ENCODE results near the gene LRTM2. TPM values are rescaled to one million over a fixed set of nuclear protein-coding genes. Genes with fewer than 3 reads are reported as not detected.

Gene LRTM2
- polyA plus RNA-seq, 1 donor (not counting 4 experiments of a cell fraction or from before 2014, with no cell fraction given) = not detected

DNA sequence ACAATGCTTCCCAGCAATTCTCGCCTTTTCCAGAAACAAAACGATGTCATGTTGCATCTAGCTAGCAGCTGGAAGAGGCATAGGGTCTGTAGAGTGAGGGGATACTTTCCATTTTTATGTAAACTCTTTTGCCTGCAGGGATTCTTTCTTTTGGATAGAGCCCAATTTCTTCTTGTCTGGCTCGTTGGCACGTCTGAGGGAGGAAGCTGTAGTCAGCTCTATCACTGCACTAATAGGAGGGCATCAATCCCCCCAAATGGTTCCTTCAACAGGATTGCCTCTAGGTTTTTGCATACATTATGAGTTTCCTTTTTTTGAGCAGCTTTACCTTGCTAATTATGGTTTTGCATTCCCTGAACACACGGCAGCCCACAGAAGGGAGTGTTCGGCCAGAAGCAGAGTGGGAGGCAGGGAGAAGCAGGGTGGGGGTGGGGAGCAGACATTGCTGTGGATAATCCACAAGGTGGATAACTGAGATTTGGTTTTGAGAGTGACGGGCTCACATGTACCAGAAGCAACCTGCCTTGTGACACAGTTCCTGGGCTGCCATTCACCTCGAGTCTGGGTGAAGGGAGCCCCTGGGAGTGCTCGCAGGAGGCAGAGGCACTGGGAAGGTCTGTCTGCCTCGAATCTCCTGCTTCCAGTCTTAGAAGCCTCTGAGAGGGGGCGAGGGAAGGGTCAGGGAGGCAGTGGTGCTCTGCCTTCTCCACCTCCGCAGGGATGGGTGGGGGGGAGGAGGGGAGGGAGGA, 24.5 kb downstream of the LRTM2 start:
- H3K9me1 ChIP-seq (ENCODE audit: control insufficient read depth, extremely low read depth, insufficient read depth, low read length) = no peaks in the 10 kb centered on the region
- H3K27ac ChIP-seq (ENCODE audit: control insufficient read depth, insufficient read depth, low read length) = no peak overlapping the region
- H3K36me3 ChIP-seq (ENCODE audit: control insufficient read depth in 2 of 2, extremely low read depth in 1 of 2, insufficient read depth in 2 of 2, low read length in 2 of 2) = no peaks in the 10 kb centered on the region
- FAIRE-seq = no peak
- dilution Hi-C loops (cut with MboI; ENCODE audit: extremely low pct_ligation_motif_present, low sequenced_read_pairs) = no loop called here
- no peak overlapping the region for H2AFZ ChIP-seq (ENCODE audit: control insufficient read depth, low read length)
- no peak for TF ChIP-seq EZH2 (IDR thresholded peaks at IDR 0.05; ENCODE audit: low read length)
- TF ChIP-seq, protein P1, sequence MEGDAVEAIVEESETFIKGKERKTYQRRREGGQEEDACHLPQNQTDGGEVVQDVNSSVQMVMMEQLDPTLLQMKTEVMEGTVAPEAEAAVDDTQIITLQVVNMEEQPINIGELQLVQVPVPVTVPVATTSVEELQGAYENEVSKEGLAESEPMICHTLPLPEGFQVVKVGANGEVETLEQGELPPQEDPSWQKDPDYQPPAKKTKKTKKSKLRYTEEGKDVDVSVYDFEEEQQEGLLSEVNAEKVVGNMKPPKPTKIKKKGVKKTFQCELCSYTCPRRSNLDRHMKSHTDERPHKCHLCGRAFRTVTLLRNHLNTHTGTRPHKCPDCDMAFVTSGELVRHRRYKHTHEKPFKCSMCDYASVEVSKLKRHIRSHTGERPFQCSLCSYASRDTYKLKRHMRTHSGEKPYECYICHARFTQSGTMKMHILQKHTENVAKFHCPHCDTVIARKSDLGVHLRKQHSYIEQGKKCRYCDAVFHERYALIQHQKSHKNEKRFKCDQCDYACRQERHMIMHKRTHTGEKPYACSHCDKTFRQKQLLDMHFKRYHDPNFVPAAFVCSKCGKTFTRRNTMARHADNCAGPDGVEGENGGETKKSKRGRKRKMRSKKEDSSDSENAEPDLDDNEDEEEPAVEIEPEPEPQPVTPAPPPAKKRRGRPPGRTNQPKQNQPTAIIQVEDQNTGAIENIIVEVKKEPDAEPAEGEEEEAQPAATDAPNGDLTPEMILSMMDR (optimal IDR thresholded peaks at IDR 0.05 in 1 of 3, IDR thresholded peaks at IDR 0.05 in 1 of 3, conservative IDR thresholded peaks at IDR 0.05 in 1 of 3; ENCODE audit: extremely low read depth in 1 of 3, insufficient read depth in 2 of 3, low read length in 3 of 3) = no peak
- H4K20me1 ChIP-seq (ENCODE audit: control insufficient read depth, extremely low read depth, insufficient read depth, low read length) = no peaks in the 10 kb centered on the region
- no peaks in the 10 kb centered on the region for H3K9me3 ChIP-seq (ENCODE audit: control insufficient read depth, low read depth, low read length)
- H3K27me3 ChIP-seq (ENCODE audit: control insufficient read depth, extremely low read depth, insufficient read depth, low read length) = peaks cover 40% of the 10 kb centered on the region
- H3K4me2 ChIP-seq (ENCODE audit: control insufficient read depth, extremely low read depth, insufficient read depth, low read depth, low read length) = no peak overlapping the region
- DNase-seq (ENCODE audit: low read depth, low spot score) = no peak
- no peaks in the 10 kb centered on the region for H3K79me2 ChIP-seq (ENCODE audit: control insufficient read depth, insufficient read depth, low read length)
- H3K9ac ChIP-seq (ENCODE audit: control insufficient read depth, extremely low read depth, insufficient read depth, low read length) = no peak overlapping the region
- no peak overlapping the region for H3K4me3 ChIP-seq (ENCODE audit: control insufficient read depth in 2 of 3, extremely low read depth in 1 of 3, insufficient read depth in 2 of 3, low read depth in 1 of 3, low read length in 3 of 3)
- no peaks in the 10 kb centered on the region for H3K4me1 ChIP-seq (ENCODE audit: control insufficient read depth, extremely low read depth, insufficient read depth, low read length)

GRCh38 chr12:1845427-1845826, 25.1 kb downstream of the LRTM2 start:
- Histone ChIP-seq H3K9me3 (ENCODE audit: control insufficient read depth, low read depth, low read length) (no peaks in the 10 kb centered on the region), H2AFZ (ENCODE audit: control insufficient read depth, low read length) (no peak overlapping the region), H3K9ac (ENCODE audit: control insufficient read depth, extremely low read depth, insufficient read depth, low read length) (no peak overlapping the region), H4K20me1 (ENCODE audit: control insufficient read depth, extremely low read depth, insufficient read depth, low read length) (no peaks in the 10 kb centered on the region), H3K4me2 (ENCODE audit: control insufficient read depth, extremely low read depth, insufficient read depth, low read depth, low read length) (no peak overlapping the region), H3K4me1 (ENCODE audit: control insufficient read depth, extremely low read depth, insufficient read depth, low read length) (no peaks in the 10 kb centered on the region), H3K9me1 (ENCODE audit: control insufficient read depth, extremely low read depth, insufficient read depth, low read length) (no peaks in the 10 kb centered on the region), H3K27ac (ENCODE audit: control insufficient read depth, insufficient read depth, low read length) (no peak overlapping the region), H3K79me2 (ENCODE audit: control insufficient read depth, insufficient read depth, low read length) (no peaks in the 10 kb centered on the region), H3K27me3 (ENCODE audit: control insufficient read depth, extremely low read depth, insufficient read depth, low read length) (peaks cover 40% of the 10 kb centered on the region), H3K4me3 (ENCODE audit: control insufficient read depth in 2 of 3, extremely low read depth in 1 of 3, insufficient read depth in 2 of 3, low read depth in 1 of 3, low read length in 3 of 3) (no peak overlapping the region), H3K36me3 (ENCODE audit: control insufficient read depth in 2 of 2, extremely low read depth in 1 of 2, insufficient read depth in 2 of 2, low read length in 2 of 2) (no peaks in the 10 kb centered on the region)
- no peak for DNase-seq (ENCODE audit: low read depth, low spot score)
- FAIRE-seq = no peak
- dilution Hi-C loops (cut with MboI; ENCODE audit: extremely low pct_ligation_motif_present, low sequenced_read_pairs) = no loop called here
- no peak for TF ChIP-seq EZH2 (IDR thresholded peaks at IDR 0.05; ENCODE audit: low read length)
- TF ChIP-seq, protein P1 (optimal IDR thresholded peaks at IDR 0.05 in 1 of 3, IDR thresholded peaks at IDR 0.05 in 1 of 3, conservative IDR thresholded peaks at IDR 0.05 in 1 of 3; ENCODE audit: extremely low read depth in 1 of 3, insufficient read depth in 2 of 3, low read length in 3 of 3) = no peak
